T-helper 22 cell (primary cell): ENCODE measurements around the gene SSNA1.

Experiments
- DNase-seq: peaks from one replicate; pipeline ENCODE4 v3.0.0-alpha.2; 2020; ENCODE audit warnings: low read depth

SSNA1 gene

GRCh38 chr9:137168573-137168903, 19.9 kb upstream of the SSNA1 start:
- no peak for DNase-seq

GRCh38 chr9:137168904-137169856, 19.3 kb upstream of the SSNA1 start:
- DNase-seq, result no peak

- DNase-seq, result no peak
These were observed 18.5 kb upstream of the SSNA1 start, which contains the start of gene LRRC26 for GRCh38 chr9:137169896-137170358. Gene LRRC26, minus strand, starts transcription at chr9:137170051. Its CDS starts 108 bp downstream, at chr9:137169943.

- DNase-seq, result no peak
These were observed 17.9 kb upstream of the SSNA1 start for GRCh38 chr9:137170486-137171148.

- DNase-seq, result no peak
These were observed 17.2 kb upstream of the SSNA1 start for GRCh38 chr9:137171149-137171900.

- DNase-seq, result no peak
These were observed 15.3 kb upstream of the SSNA1 start for GRCh38 chr9:137172901-137173795.

GRCh38 chr9:137173796-137174664, 14.4 kb upstream of the SSNA1 start:
- DNase-seq, result no peak

- no peak for DNase-seq
These were observed 13.7 kb upstream of the SSNA1 start for GRCh38 chr9:137174722-137175293.

GRCh38 chr9:137175345-137175961, 13.0 kb upstream of the SSNA1 start:
- no peak for DNase-seq

- DNase-seq, result no peak
These were observed 11.9 kb upstream of the SSNA1 start for GRCh38 chr9:137176302-137177182.

- DNase-seq, result no peak
These were observed 10.1 kb upstream of the SSNA1 start for GRCh38 chr9:137178201-137178938.

GRCh38 chr9:137178939-137179630, 9.4 kb upstream of the SSNA1 start:
- no peak for DNase-seq

- no peak for DNase-seq
These were observed 8.7 kb upstream of the SSNA1 start for GRCh38 chr9:137179761-137180160.

- no peak for DNase-seq
These were observed 8.0 kb upstream of the SSNA1 start for GRCh38 chr9:137180491-137180890.

- DNase-seq, result no peak
These were observed 6.8 kb upstream of the SSNA1 start for GRCh38 chr9:137181680-137182079.

GRCh38 chr9:137182836-137183235, 5.6 kb upstream of the SSNA1 start:
- no peak for DNase-seq

- no peak for DNase-seq
These were observed 4.4 kb upstream of the SSNA1 start for GRCh38 chr9:137183980-137184595.
